ENCODE results near the gene SLC12A4.

Gene SLC12A4

GRCh38 chr16:67962135-67962534 is 6.3 kb downstream of the SLC12A4 start:
- no peak for DNase-seq

- peak; percentile 97 for DNase-seq
Observed at GRCh38 chr16:67961551-67961957, 6.9 kb downstream of the SLC12A4 start.

GRCh38 chr16:67959536-67960329 is 8.7 kb downstream of the SLC12A4 start:
- DNase-seq = no peak

- DNase-seq = no peak
Observed at GRCh38 chr16:67957622-67958021, 10.8 kb downstream of the SLC12A4 start.

- DNase-seq = no peak
Observed at GRCh38 chr16:67954421-67955196, 13.8 kb downstream of the SLC12A4 start.

- no peak for DNase-seq
Observed at GRCh38 chr16:67953641-67954375, 14.6 kb downstream of the SLC12A4 start.

GRCh38 chr16:67951485-67951884 is 17.0 kb downstream of the SLC12A4 start:
- DNase-seq = no peak

GRCh38 chr16:67950335-67950843 is 18.0 kb downstream of the SLC12A4 start:
- DNase-seq = no peak

GRCh38 chr16:67949645-67950044 is 18.8 kb downstream of the SLC12A4 start:
- no peak for DNase-seq

- DNase-seq = no peak
Observed at GRCh38 chr16:67948015-67948414, 20.4 kb downstream of the SLC12A4 start.

GRCh38 chr16:67946966-67947558 is 21.4 kb downstream of the SLC12A4 start:
- DNase-seq = no peak

- DNase-seq = no peak
Observed at GRCh38 chr16:67946128-67946569, 22.3 kb downstream of the SLC12A4 start.

GRCh38 chr16:67945392-67945933 is 23.0 kb downstream of the SLC12A4 start:
- no peak for DNase-seq

GRCh38 chr16:67944690-67945391 is 23.6 kb downstream of the SLC12A4 start:
- DNase-seq = no peak

- no peak for DNase-seq
Observed at GRCh38 chr16:67943619-67944504, 24.6 kb downstream of the SLC12A4 start, which contains the start of gene LCAT. Gene LCAT (minus strand): TSS chr16:67944120. CDS start chr16:67944101, 19 bp downstream.

GRCh38 chr16:67943256-67943618 is 25.2 kb downstream of the SLC12A4 start:
- DNase-seq = no peak

- no peak for DNase-seq
Observed at GRCh38 chr16:67942510-67943255, 25.8 kb downstream of the SLC12A4 start.

- no peak for DNase-seq
Observed at GRCh38 chr16:67942200-67942509, 26.3 kb downstream of the SLC12A4 start.

GRCh38 chr16:67941469-67942199 is 26.8 kb downstream of the SLC12A4 start:
- no peak for DNase-seq
